HG03354 (cell line): ENCODE data around the gene POLDIP2.

Experiments
- ATAC-seq: cut with Tn5 transposase; IDR thresholded peaks from one replicate; pipeline ENCODE4 v1.9.1; 2021; ENCODE audit warnings: mild to moderate bottlenecking; ENCODE audit not compliant: unreplicated experiment, poor library complexity, severe bottlenecking

The POLDIP2 gene

DNA sequence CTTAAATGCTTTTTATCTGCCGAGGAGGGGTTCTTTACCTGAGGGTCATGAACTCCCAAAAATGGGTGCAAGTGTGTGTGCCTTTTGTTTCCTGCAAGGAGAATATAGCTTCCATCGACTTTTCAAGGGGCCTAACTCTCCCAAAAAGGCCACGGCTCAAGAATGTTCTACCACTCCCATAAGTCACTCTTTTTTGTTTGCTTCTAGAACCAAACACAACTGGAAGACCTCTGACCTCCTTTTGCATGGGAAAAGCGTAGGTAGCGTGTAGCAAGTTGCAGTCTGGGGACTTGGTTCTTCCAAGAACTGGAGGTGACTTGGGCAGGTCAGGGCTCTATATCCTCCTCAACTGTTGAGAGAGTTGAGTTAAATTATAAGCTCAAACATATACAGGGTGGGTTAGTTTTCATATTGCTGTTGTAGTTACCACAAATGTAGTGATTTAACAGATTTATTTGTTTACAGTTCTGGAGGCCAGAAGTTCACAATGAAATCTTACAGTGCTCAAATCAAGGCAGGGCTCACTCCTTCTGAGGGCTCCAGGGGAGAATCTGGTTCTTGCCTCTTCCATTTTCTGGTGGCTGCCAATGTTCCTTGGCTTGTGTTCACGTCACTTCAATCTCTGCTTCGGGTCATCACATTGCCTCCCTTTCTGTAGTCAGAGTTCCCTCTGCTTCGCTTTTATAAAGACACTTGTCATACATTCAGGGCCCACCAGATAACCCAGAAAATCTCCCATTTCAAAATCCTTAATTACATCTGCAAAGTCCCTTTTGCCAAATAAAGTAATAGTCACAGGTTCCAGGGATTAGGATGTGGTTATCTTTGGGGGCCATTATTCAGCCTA is 36.9 kb downstream of the POLDIP2 start:
- no peak for ATAC-seq

DNA sequence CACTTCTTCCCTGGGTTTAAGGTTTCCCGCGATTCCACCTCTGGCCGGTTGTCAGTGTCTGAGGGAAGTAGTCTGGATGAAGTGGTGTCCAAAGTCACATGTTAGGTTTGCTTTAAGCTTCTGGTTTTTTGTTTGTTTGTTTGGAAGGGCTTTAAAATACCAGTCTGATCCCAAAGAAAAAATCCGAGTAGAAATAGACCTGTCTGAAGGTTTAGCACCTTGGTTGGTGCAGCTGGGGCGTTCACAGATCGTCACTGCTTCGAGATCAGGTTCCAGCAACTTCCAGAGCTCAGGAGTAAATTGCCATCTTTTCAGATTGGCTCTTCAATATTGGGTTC is 37.8 kb downstream of the POLDIP2 start:
- ATAC-seq = no peak

DNA sequence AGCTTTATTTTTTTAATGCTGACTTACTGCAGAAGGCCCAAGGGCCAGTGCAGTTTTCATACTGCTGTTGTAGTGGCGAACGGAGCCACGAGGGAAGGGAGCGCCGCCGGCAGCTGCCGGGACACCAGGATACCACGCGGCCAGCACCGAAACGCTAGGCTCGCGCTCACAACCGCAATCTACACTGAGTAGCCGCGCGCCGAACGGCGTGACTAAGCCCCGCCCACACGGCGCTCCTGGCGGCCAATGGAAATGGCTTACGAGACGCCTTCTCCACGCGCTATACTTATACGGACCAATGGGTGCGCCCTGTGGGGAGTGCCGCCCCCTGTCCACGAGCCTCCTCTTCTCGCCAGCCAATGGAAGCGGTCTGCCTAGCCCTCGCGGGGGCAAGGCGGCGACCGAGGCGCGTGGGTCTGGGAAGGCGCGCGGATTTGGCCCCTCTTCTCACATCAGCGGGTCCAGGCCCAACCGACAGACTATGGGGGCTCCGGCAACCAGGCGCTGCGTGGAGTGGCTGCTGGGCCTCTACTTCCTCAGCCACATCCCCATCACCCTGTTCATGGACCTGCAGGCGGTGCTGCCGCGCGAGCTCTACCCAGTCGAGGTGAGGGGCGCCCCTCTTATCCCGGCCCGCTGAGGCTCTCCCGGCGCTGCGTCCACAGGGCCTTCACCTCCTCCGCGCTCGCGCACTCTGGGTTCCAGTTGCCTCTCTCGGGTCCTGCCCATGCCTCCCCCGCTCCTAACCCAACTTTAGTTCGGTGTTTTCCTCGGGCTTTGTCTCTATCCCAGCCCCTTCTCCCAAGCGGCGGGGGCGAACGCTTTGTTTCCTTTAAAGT is 38.3 kb downstream of the POLDIP2 start, which contains the start of gene TMEM97:
Gene TMEM97, plus strand, starts transcription at position 442 of the 839 bp plus-strand sequence. Its CDS starts 40 bp downstream, at position 482.
- peak; percentile 95 for ATAC-seq

DNA sequence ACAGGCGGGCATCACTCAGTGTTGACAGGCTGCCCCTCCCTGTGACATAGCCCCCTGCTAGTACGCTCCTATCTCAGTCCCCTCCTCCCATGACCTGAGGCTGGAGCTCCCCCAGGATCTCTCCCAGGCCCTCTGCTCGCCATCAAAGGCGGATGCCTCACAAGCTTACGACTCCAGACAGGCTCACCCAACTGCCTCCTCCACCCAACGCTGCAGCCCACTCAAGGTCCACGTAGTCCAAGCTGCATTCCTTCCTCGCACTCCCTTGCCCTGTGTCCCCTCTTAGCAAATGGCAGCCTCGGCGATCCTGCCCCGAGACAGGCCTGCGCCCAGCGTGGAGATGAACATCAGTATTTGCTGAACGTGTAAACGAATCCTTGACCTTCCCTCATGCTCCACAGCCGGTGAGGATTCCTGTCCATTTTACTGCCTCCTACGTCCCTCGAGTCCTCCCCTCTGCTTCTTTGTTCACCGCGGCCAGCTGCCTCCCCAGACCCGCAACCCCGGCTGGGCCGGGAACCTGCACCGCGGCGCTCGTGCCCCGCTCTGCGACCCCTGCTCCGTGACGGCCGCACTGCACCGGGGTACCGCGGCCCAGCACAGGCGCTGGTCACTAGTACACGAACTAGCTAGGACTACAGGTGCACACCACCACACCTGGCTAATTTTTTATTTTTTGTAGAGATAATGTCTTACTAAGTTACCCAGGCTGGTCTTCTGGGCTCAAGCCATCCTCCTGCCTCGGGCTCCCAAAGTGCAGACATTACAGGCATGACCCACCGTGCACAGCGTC is 39.2 kb downstream of the POLDIP2 start:
- ATAC-seq = peak; percentile 15

- ATAC-seq = no peak
Observed at GRCh38 chr17:28317099-28317965, 40.0 kb downstream of the POLDIP2 start.

- ATAC-seq = no peak
Observed at GRCh38 chr17:28315846-28316705, 41.3 kb downstream of the POLDIP2 start.

DNA sequence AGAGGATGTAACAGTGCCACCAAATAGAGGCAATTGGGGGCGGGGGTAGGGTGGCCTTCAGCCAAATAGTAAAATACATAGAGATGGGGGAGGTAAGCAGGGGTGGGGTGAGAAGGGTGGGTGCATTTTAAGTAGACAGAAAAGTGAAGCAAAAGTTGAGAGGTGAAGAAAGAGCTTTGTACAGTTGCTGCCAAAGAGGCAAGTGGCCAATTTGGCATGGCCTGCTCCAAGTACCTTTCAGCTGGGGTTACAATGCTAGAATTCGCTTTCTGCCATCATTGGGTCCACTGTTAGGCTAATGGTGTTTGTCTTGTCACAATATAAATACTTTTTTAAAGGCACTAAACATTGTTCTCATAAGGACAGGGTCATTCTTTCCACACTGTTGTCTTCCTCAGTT is 43.5 kb downstream of the POLDIP2 start:
- ATAC-seq = no peak

GRCh38 chr17:28306954-28307401 is 50.3 kb downstream of the POLDIP2 start:
- ATAC-seq = no peak

GRCh38 chr17:28298449-28298848 is 58.9 kb downstream of the POLDIP2 start:
- no peak for ATAC-seq
